Ovary (tissue), 9 donors: ENCODE results near the gene SLCO4C1. TPM values are rescaled to one million over a fixed set of nuclear protein-coding genes. Genes with fewer than 3 reads are reported as not detected.
A peak's percentile ranks its signal among the peaks of the same experiment; 100 is the strongest.

Source experiments
- DNase-seq, 5 donors: peaks; one replicate each; pipeline ENCODE4 v3.0.0-alpha.2; 2019 to 2020
- H3K27ac ChIP-seq, 2 donors: fragments of 200-600 bp; one replicate each; pipeline versions ENCODE4 v1.5.1 to v1.8.0; 2019 to 2022
- H3K27me3 ChIP-seq: fragments of 200-600 bp; one replicate; pipeline ENCODE4 v1.8.0; 2022
- H3K36me3 ChIP-seq: fragments of 200-600 bp; sonication (generic); one replicate; pipeline ENCODE4 v1.5.1; 2019
- H3K4me1 ChIP-seq: one replicate; pipeline ENCODE4 v1.8.1; 2013; ENCODE audit warnings: mild to moderate bottlenecking, moderate library complexity; ENCODE audit not compliant: insufficient read depth
- H3K4me3 ChIP-seq: fragments of 200-600 bp; sonication (generic); one replicate; pipeline ENCODE4 v1.5.1; 2017
- H3K9me3 ChIP-seq, 2 donors: fragments of 200-600 bp in 1 of 2; sonication (generic) in 1 of 2; one replicate each; pipeline versions ENCODE4 v1.5.1 to v1.8.1; 2013 to 2019; ENCODE audit warnings: mild to moderate bottlenecking in 1 of 2, moderate library complexity in 1 of 2
- CTCF ChIP-seq, 3 donors: fragments of 450-650 bp in 2 of 3; fragments of 200-600 bp in 1 of 3; IDR thresholded peaks; one replicate each; pipeline versions ENCODE4 v1.5.1 to v1.8.0; 2016 to 2022; ENCODE audit warnings: antibody characterized with exemption in 3 of 3, mild to moderate bottlenecking in 1 of 3
- EP300 ChIP-seq: sonication (generic); formaldehyde crosslinking; IDR thresholded peaks from one replicate; pipeline ENCODE4 v1.6.1; 2017; ENCODE audit warnings: antibody characterized with exemption
- POLR2A ChIP-seq: fragments of 450-650 bp; IDR thresholded peaks from one replicate; pipeline ENCODE4 v1.6.1; 2017; ENCODE audit warnings: antibody characterized with exemption, mild to moderate bottlenecking, moderate library complexity
- WGBS, 3 donors: extraction: QIAGEN DNeasy Blood & Tissue Kit in 1 of 3; methylation state at CpG; one replicate each; pipeline versions ENCODE4 v1.1.5 to v1.1.7; 2013 to 2017; 5-methylcytosine and 5-hydroxymethylcytosine counted together
- intact Hi-C, 4 donors: fragments of 100-400 bp; cut with DNase I; formaldehyde crosslinking; loops; one replicate each; pipeline versions ENCODE4 v1.11.0 to v1.15.1; 2022 to 2023
- polyA plus RNA-seq, 2 donors: library from polyadenylated mRNA; stranded (reverse); fragments of 200-250 nt in 1 of 2; fragments of 350-450 nt in 1 of 2; fragmentation: Illumina TruSeq in 1 of 2; extraction: RNeasy Lipid Tissue Mini Kit (QIAGEN cat#74804) in 1 of 2; gene quantifications; one replicate each; pipeline ENCODE4 v1.2.3, GENCODE V29; 2013 to 2014
- total RNA-seq, 7 donors: library from RNA; depleted of rRNA in 2 of 7; stranded (reverse); fragments of >200 nt in 2 of 7; fragmentation: NEBNext Ultra II Directional in 3 of 7; extraction: Animal tissue kit (Norgen Biotek cat#: 25700) in 3 of 7; gene quantifications; one replicate each; pipeline versions ENCODE4 v1.1.0 to v1.2.4, GENCODE V29; 2016 to 2023
- donor health status: DM: no; HTN: no; CAD: no; lungs with moderate emphysema.
- donor health status: DM: no; HTN: no; CAD: no.
- donor health status: Bipolar disorder and iron deficiency.
- donor health status: DM: yes; HTN: yes; CAD: no.
- donor health status: DM: no; HTN: no; CAD: no.
- donor health status: DM: yes; HTN: yes; CAD: no.

The SLCO4C1 gene
- total and polyA plus RNA-seq, 9 donors = 0.05 to 0.50 (median 0.11) TPM; not detected in 3

GRCh38 chr5:102306121-102306520 is 10.0 kb upstream of the SLCO4C1 start:
- DNase-seq = no peak
- no peaks in the 10 kb centered on the region for H3K4me1 ChIP-seq
- no peak overlapping the region for H3K4me3 ChIP-seq
- no peaks in the 10 kb centered on the region for H3K27me3 ChIP-seq
- no peaks in the 10 kb centered on the region for H3K36me3 ChIP-seq
- H3K9me3 ChIP-seq = no peaks in the 10 kb centered on the region
- no peak overlapping the region for H3K27ac ChIP-seq
- no peak for TF ChIP-seq POLR2A
- no peak for TF ChIP-seq CTCF (IDR thresholded peaks at IDR 0.05)
- no peak for TF ChIP-seq EP300
- WGBS, 3 donors = 26 to 49% (median 29%) methylated on average over 2 of the region's 2 CpGs
- intact Hi-C loops = no loop called here

- TF ChIP-seq EP300 = no peak
- Histone ChIP-seq H3K36me3 (no peaks in the 10 kb centered on the region), H3K27ac (no peak overlapping the region), H3K27me3 (no peaks in the 10 kb centered on the region), H3K9me3 (no peaks in the 10 kb centered on the region), H3K4me1 (peaks cover 4% of the 10 kb centered on the region), H3K4me3 (peak overlapping the region; percentile 8)
- DNase-seq = no peak
- WGBS, 3 donors = 1 to 3% (median 2%) methylated on average over 26 of the region's 26 CpGs
- intact Hi-C loops = no loop called here
These were observed 428 bp downstream of the SLCO4C1 start for GRCh38 chr5:102295534-102296177.

GRCh38 chr5:102294886-102295395 is 1.1 kb downstream of the SLCO4C1 start:
- Histone ChIP-seq H3K9me3 (no peaks in the 10 kb centered on the region), H3K4me3 (no peak overlapping the region), H3K4me1 (peaks cover 4% of the 10 kb centered on the region), H3K36me3 (no peaks in the 10 kb centered on the region), H3K27me3 (no peaks in the 10 kb centered on the region), H3K27ac (no peak overlapping the region)
- intact Hi-C loops = no loop called here
- 45 to 51% (median 48%) methylated on average over 4 of the region's 4 CpGs for WGBS, 3 donors
- DNase-seq = no peak
- TF ChIP-seq EP300 (no peak), POLR2A (no peak), CTCF (IDR thresholded peaks at IDR 0.05) (no peak)

GRCh38 chr5:102290004-102290403 is 6.1 kb downstream of the SLCO4C1 start:
- WGBS, 3 donors = 93 to 98% (median 95%) methylated on average over 3 of the region's 3 CpGs
- Histone ChIP-seq H3K9me3 (no peaks in the 10 kb centered on the region), H3K27ac (no peak overlapping the region), H3K27me3 (no peaks in the 10 kb centered on the region), H3K4me1 (no peaks in the 10 kb centered on the region), H3K4me3 (no peak overlapping the region), H3K36me3 (no peaks in the 10 kb centered on the region)
- DNase-seq = no peak
- intact Hi-C loops = no loop called here
- TF ChIP-seq POLR2A (no peak), EP300 (no peak), CTCF (IDR thresholded peaks at IDR 0.05) (no peak)

GRCh38 chr5:102289251-102289899 is 6.7 kb downstream of the SLCO4C1 start:
- intact Hi-C loops = no loop called here
- TF ChIP-seq POLR2A (no peak), CTCF (IDR thresholded peaks at IDR 0.05) (no peak), EP300 (no peak)
- H3K4me1 ChIP-seq = no peaks in the 10 kb centered on the region
- H3K4me3 ChIP-seq = no peak overlapping the region
- no peaks in the 10 kb centered on the region for H3K36me3 ChIP-seq
- H3K9me3 ChIP-seq = no peaks in the 10 kb centered on the region
- no peak overlapping the region for H3K27ac ChIP-seq
- WGBS, 3 donors = 51 to 60% (median 55%) methylated on average over 6 of the region's 6 CpGs
- DNase-seq = no peak
- no peaks in the 10 kb centered on the region for H3K27me3 ChIP-seq
